ENCODE data around the gene FHOD3.

- no peak for TF ChIP-seq POLR2A (IDR thresholded peaks at IDR 0.05)
- TF ChIP-seq, protein P1, sequence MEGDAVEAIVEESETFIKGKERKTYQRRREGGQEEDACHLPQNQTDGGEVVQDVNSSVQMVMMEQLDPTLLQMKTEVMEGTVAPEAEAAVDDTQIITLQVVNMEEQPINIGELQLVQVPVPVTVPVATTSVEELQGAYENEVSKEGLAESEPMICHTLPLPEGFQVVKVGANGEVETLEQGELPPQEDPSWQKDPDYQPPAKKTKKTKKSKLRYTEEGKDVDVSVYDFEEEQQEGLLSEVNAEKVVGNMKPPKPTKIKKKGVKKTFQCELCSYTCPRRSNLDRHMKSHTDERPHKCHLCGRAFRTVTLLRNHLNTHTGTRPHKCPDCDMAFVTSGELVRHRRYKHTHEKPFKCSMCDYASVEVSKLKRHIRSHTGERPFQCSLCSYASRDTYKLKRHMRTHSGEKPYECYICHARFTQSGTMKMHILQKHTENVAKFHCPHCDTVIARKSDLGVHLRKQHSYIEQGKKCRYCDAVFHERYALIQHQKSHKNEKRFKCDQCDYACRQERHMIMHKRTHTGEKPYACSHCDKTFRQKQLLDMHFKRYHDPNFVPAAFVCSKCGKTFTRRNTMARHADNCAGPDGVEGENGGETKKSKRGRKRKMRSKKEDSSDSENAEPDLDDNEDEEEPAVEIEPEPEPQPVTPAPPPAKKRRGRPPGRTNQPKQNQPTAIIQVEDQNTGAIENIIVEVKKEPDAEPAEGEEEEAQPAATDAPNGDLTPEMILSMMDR (IDR thresholded peaks at IDR 0.05): no peak
Observed at GRCh38 chr18:36680042-36680441, 382.5 kb downstream of the FHOD3 start.
